Esophagus mucosa (tissue), 1 donor: ENCODE results near the gene MFSD6. TPM values are rescaled to one million over a fixed set of nuclear protein-coding genes. Genes with fewer than 3 reads are reported as not detected.

Experiments
- ATAC-seq: fragments of 200-7000 bp; cut with Tn5 transposase; one replicate; pipeline ENCODE4 v1.9.1; 2020
- total RNA-seq: library from RNA; stranded (reverse); gene quantifications from one replicate; pipeline ENCODE4 v1.2.4, GENCODE V29; 2023
- donor health status: DM: yes; HTN: yes; CAD: no.

The MFSD6 gene
- total RNA-seq = 59.2 TPM

DNA sequence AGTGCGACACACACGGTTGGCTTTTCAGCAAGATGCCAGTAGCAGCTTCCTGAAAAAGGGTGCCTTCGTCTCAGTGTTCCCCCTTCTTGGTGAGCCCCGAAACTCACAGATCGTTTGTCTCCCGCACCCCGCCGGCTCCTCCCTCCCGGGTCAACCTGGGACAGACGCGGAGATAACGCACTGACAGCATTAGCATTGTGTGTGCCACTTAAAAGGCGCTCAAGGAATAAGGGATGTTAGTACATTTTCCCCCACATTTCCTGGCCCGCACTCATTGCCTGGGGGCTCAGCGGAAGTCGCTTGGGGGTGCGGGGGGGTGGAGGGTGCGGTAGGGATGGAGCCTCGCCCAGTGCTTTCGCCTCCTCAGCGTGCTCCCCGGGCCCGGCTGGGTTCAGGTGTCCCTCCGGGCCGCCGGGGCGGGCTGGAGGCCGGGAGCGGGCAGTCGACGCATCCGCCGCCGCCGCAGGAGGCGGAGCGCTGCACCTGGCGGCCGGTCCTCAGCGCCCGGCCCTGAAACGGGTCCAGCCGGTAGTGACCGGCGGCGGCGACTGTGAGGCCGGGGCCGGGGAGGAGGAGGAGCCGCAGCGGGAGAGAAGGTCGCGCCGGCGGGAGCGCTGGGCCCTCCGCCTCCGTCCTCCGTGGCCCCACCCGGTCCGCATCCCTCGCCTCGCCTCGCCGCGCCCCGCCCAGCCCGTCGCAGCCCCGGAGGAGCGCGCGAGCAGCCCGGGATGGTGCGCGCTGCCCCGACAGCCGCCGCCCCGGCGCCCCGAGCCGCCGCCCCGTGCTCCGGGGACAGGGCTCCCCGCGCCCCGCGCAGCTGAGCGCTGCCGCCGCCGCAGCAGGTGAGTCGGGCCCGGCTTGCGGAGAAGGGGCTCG lies at the start of gene MFSD6:
TSS of gene MFSD6 (plus strand) at position 694 of the 876 bp plus-strand sequence. CDS start 27,675 bp downstream, outside the sequence.
- peak; percentile 85 for ATAC-seq

DNA sequence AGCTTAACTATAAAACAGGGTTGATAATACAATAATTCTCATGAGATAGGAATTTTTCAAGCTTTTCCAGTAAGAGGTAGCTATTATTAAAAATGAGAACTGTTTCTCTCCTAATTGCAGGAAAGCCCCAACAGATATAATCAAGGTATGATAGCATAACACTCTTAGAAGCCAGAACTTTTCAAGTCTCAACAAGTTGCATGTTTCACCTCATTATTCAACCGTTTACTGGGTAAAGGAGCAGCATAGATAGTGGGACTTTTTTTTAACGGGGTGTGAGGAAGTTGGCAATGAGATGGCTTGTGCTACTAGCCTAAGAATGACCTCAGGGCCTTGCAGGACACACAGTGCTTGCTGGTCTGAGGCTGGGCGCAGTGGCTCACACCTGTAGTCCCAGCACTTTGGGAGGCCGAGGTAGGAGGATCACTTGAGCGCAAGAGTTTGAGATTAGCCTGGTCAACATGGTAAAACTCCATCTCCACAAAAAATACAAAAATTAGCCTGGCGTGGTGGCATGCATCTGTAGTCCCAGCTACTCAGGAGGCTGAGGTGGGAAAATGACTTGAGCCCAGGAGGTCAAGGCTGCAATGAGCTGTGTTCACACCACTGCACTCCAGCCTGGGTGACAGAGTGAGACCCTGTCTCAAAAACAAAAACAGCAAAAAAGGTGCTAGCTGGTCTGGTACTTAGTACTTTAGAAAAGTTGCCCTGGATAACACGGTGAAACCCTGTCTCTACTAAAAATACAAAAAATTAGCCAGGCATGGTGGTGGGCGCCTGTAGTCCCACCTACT lies 49.3 kb upstream of the MFSD6 start:
- peak; percentile 71 for ATAC-seq

GRCh38 chr2:190360561-190360960 lies 47.6 kb upstream of the MFSD6 start:
- no peak for ATAC-seq

GRCh38 chr2:190360965-190361364 lies 47.2 kb upstream of the MFSD6 start:
- no peak for ATAC-seq

DNA sequence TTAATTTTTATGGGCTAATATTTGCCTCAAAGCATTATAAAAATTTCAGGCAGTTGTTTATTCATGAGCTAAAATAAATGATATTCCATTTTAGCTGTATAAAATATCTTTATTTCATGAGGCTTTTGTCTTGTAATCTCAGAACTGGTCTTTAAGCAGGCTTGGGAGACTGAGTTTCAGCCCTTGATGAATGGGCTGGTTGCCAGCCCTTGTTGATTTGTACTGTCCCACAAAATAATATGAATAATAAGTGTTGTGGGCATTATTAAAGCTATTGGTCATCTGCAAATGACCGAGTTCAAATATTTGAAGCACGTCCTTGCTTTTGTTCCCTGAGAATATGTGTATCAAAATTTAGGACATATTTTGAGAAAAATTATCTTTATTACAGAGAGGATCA lies 46.6 kb upstream of the MFSD6 start:
- ATAC-seq = no peak

DNA sequence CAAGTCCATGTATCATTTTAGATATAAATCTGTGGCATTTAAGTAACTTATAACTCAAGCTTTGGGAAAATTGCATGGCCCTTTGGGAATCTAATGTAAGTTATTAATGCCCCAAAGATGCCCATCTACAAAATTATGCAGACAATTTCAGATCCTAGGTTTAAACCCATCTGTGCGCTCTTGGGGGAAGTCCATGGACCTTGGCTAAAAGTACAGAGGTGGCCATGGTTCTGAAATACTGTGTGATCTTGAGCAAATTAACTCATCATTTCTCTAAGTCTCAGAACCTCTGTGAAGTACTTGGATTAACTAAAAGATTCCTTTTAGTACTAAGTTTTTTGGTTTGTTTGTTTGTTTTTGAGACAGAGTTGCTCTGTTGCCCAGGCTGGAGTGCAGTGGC lies 45.3 kb upstream of the MFSD6 start:
- no peak for ATAC-seq

- ATAC-seq = no peak
These were observed 42.5 kb upstream of the MFSD6 start for GRCh38 chr2:190365499-190366204.

DNA sequence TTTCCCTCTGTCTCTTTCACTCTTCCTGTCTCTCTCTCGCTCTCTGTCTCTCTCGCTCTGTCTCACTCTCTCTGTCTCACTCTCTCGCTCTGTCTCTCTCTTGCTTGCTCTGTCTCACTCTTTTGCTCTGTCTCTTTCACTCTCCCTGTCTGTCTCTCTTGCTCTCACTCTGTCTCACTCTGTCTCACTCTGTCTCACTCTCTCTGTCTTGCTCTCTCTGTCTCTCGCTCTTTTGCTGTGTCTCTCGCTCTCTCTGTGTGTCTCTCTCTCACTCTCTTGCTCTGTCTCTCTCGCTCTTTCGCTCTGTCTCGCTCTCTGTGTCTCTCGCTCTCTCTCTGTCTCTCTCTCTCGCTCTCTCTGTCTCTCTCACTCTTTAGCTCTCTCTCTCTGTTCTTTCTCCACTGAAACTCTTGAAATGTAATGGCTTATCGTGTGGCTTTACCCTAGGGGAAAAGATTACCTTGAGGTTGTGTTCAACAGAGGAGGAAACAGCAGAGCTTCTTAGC lies 41.9 kb upstream of the MFSD6 start:
- no peak for ATAC-seq

DNA sequence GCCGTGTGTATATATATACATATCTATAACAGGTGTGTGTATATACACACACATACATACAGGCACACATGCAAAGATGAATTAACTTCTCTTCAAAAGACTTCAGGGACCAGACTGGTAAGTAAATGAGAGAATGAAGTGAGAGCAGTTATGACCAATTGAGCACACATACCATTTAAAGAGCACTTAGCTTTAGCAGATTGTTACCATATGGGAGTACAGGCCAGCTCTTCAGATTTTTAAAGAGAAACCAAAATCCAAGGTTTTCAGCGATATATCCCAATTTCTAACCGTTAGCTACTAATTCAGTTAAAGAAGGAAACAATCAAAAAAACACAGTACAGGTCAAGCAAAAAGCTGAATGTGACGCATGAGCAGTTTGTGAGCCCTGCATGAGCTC lies 41.1 kb upstream of the MFSD6 start:
- no peak for ATAC-seq

DNA sequence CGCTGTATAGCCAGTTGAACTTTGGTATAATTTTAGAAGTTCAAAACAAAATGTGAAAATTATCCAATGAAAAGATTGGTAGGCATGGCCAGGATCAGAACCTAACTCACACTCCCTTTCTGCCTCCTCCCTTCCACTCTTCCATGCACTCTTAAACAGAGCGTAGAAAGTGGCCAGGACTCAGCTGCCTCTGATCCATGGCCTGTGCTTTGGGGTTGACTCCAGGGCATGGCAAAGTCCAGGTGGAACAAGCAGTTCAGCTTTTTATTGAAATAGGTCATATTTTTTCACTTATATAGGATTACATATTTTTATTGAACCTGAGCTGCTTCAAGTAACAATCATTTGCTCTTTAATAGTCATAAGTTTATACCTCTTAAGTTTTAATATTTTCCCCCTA lies 38.5 kb upstream of the MFSD6 start:
- ATAC-seq = no peak

DNA sequence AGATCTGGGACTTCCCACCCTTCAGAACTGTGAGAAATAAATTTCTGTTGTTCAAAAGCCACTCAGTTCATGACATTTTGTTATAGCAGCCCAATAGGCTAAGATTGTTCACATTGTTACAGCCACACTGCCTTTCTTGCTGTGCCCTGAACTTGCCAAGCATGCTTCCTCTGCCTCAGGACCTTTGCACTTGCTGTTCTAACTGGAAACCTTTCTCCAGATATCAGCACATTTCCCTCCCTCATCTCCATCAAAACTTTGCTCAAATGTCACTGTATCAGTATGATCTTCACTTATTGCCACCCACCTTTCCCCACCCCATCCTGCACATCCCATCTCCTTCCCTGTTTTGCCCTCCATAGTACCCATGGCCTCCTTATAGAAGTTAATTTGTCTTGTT lies 32.1 kb upstream of the MFSD6 start:
- ATAC-seq = no peak

DNA sequence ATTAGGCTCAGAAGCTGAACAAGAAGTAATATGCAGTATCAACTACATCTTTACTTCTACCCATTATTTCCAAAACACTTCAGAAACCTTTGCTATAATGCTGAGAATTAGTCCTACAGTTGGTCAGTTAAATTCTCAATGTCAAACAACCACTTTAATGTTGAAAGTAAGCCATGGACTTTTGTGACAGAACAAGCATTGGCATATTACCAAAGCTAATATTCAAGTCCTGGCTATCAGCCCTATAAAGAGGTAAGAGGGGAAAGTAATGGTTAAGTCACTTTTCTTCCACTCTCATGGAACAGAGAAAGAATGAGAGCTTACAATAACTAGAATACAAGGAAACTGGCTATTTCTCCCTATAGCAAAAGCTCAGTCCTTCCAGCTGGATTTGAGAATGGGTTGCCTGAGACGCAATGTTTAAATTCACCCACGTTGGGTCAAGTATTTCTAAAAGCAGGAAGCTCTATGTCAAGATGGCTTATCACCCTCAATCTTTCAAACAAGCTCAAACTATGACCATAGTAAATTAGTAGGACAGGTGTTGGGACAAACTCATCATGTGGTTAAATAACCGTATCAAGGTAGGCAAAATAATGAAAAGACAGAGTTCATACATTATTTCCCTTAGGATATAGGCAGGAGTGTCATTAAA lies 31.4 kb upstream of the MFSD6 start:
- no peak for ATAC-seq

DNA sequence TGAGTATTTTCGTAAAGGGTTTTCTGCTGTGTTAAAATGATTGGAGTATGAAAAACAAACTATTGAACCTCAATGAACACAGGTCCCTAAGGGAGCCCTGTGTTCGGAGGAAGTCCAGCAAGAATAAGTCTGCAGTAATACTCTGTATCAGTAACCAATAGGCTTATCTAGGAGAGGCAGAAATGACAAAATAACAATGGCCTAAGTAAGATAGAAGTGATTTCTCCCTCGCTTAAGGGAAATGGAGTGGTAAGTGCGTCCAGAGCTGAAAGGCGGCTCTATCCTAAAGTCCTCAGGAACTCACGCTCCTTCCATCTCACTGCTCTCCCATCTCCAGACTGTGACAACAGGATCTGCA lies 29.3 kb upstream of the MFSD6 start:
- ATAC-seq = no peak

DNA sequence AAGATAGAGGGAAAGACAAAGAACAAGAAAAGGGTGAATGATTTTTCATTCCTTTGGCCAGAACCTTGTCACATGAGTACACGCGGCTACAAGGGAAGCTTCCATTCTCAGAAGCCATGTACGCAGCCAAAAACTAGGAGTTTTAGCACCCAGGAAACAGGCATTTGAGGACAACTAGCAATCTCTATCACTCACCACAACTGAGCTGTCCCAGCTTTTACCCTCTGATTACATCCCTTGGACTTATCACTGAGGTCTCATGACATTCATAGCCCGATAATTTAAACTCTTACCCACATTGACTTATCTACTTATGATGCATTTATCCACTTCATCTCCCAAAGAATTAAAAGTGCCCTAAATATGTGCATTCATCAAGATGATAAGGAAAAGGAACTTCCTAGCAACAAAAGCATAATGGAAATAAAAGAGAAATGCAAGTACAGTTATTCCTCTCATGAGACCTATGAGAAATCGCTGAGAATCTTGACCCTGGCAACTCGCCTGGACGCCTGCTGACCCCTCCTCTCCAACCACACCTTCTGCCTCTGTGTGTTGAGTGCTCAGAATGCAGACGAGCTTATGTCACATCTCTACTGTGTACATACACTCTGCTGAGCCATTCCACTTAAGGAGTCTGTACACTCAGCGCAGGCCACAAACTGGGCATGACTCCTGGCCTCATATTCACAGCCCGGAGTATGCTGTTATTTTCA lies 28.7 kb upstream of the MFSD6 start:
- ATAC-seq = no peak

- ATAC-seq = no peak
These were observed 27.2 kb upstream of the MFSD6 start for GRCh38 chr2:190380962-190381412.

GRCh38 chr2:190382851-190383250 lies 25.3 kb upstream of the MFSD6 start:
- ATAC-seq = peak; percentile 83

DNA sequence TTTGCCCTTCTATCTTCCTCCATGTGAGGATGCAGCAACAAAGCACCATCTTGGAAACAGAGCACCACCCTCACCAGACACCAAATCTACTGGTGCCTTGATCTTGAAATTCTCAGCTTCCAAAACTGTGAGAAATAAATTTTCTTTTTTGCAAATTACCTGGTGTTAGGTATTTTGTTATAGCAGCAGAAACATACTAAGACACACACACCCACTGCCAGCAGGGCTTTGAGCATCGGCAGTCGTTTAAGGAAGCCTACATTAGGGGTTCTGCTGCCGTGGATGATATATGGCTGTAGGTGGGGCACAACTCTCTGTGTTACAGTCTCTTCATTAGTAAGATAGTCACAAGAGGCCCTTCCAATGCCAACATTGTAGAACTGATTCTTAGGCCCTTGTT lies 20.7 kb upstream of the MFSD6 start:
- no peak for ATAC-seq

DNA sequence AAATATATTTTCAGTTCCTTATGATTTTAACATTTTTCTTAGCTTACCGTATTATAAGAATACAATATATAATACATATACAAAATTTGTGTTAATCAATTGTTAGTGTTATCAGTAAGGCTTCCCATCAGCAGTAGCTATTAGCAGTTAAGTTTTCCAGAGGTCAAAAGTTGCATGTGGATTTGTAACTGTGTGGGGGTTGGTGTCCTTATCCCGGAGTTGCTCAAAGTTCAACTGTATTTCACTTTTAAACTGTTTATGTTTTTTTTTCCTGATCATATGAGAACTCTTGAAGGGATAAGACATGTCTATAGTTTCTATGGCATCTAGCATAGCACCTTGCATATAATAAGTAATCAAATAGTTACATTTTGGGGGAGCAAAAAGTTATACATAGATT lies 11.9 kb upstream of the MFSD6 start:
- no peak for ATAC-seq

GRCh38 chr2:190402986-190403603 lies 5.1 kb upstream of the MFSD6 start:
- ATAC-seq = no peak

DNA sequence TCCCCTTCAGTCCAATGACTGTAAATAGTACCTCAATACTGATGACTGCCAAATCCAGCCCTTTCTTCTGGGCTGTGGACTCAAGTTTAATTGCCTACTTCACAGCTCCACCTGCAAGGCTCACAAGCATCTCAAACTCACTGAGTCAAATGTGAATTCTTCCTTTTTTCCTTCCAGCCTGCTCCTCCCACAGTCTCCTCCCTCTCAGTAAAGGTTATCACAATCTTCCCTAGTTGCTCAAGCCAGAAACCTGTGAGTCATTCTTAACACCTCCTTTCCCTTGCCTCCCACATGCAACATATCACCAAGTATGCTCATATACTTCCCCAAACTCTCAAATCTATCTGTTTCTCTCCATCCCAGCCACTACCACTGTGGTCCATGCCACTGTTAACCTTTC lies 3.7 kb upstream of the MFSD6 start:
- peak; percentile 70 for ATAC-seq

DNA sequence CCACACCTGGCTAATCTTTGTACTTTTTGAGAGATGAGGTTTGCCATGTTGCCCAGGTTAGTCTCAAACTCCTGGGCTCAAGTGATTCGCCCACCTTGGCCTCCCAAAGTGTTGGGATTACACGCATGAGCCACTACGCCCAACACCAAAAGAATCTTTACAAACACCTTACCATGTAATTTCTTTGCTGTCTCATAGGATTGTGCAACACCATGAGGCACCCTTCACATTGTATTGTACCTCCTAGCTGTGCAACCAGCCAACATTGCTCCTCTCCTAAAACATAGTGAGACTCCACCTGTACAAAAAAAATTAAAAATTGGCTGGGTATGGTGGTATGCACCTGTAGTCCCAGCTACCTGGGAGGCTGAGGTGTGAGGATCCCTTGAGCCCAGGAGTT lies 3.1 kb upstream of the MFSD6 start:
- peak; percentile 48 for ATAC-seq
